Aorta (tissue), 5 donors: ENCODE data around the gene TRIM72. TPM values are rescaled to one million over a fixed set of nuclear protein-coding genes. Genes with fewer than 3 reads are reported as not detected.

Experiments
- ATAC-seq: fragments of 200-7000 bp; cut with Tn5 transposase; one replicate; pipeline ENCODE4 v1.9.1; 2022; ENCODE audit warnings: moderate library complexity; ENCODE audit not compliant: low FRiP score
- DNase-seq, 2 donors: peaks; one replicate each; pipeline ENCODE4 v3.0.0-alpha.2; 2020
- H3K27ac ChIP-seq, 2 donors: one replicate each; pipeline ENCODE4 v1.5.1; 2013; ENCODE audit warnings: low read length in 2 of 2, mild to moderate bottlenecking in 2 of 2, moderate library complexity in 2 of 2, control low read depth in 1 of 2, inconsistent platforms in 1 of 2, low read depth in 1 of 2
- H3K27me3 ChIP-seq, 2 donors: one replicate each; pipeline ENCODE4 v1.6.1; 2013; ENCODE audit warnings: control low read depth in 1 of 2, low read length in 1 of 2, mild to moderate bottlenecking in 1 of 2, moderate library complexity in 1 of 2; ENCODE audit not compliant: insufficient read depth in 2 of 2, control insufficient read depth in 1 of 2
- H3K36me3 ChIP-seq, 2 donors: one replicate each; pipeline ENCODE4 v1.6.1; 2013; ENCODE audit warnings: control low read depth in 1 of 2, low read length in 1 of 2, mild to moderate bottlenecking in 1 of 2; ENCODE audit not compliant: insufficient read depth in 2 of 2, control insufficient read depth in 1 of 2
- H3K4me1 ChIP-seq, 2 donors: one replicate each; pipeline ENCODE4 v1.6.1; 2013; ENCODE audit warnings: low read length in 2 of 2, control low read depth in 1 of 2, mild to moderate bottlenecking in 1 of 2, moderate library complexity in 1 of 2; ENCODE audit not compliant: insufficient read depth in 2 of 2, control insufficient read depth in 1 of 2
- H3K4me3 ChIP-seq, 2 donors: one replicate each; pipeline ENCODE4 v1.5.1; 2013; ENCODE audit warnings: low read length in 2 of 2, control low read depth in 1 of 2, mild to moderate bottlenecking in 1 of 2
- H3K9me3 ChIP-seq: one replicate; pipeline ENCODE4 v1.6.1; 2013; ENCODE audit warnings: mild to moderate bottlenecking, low read length; ENCODE audit not compliant: control insufficient read depth
- WGBS, 2 donors: extraction: QIAGEN DNeasy Blood & Tissue Kit; methylation state at CpG; one replicate each; pipeline ENCODE4 v1.1.7; 2013; 5-methylcytosine and 5-hydroxymethylcytosine counted together
- intact Hi-C, 2 donors: fragments of 100-400 bp; cut with DNase I; formaldehyde crosslinking; loops; one replicate each; pipeline versions ENCODE4 v1.14.2 to v1.15.0; 2022
- polyA plus RNA-seq, 2 donors: library from polyadenylated mRNA; stranded (reverse); fragments of 200-250 nt; gene quantifications; one replicate each; pipeline ENCODE4 v1.2.3, GENCODE V29; 2013
- total RNA-seq, 2 donors: library from RNA; stranded (reverse); fragmentation: NEBNext Ultra II Directional; extraction: Animal tissue kit (Norgen Biotek cat#: 25700); gene quantifications; one replicate each; pipeline ENCODE4 v1.2.1, GENCODE V29; 2021
- donor health status: healthy with polysubstance abuse.
- donor health status: Bipolar disorder and iron deficiency.
- donor health status: DM: no; HTN: no; CAD: no.
- donor health status: DM: no; HTN: no; CAD: no.
- donor health status: DM: yes; HTN: yes; CAD: no.

TRIM72 gene
- total and polyA plus RNA-seq, 4 donors: 0.05 to 0.24 TPM; not detected in 2

DNA sequence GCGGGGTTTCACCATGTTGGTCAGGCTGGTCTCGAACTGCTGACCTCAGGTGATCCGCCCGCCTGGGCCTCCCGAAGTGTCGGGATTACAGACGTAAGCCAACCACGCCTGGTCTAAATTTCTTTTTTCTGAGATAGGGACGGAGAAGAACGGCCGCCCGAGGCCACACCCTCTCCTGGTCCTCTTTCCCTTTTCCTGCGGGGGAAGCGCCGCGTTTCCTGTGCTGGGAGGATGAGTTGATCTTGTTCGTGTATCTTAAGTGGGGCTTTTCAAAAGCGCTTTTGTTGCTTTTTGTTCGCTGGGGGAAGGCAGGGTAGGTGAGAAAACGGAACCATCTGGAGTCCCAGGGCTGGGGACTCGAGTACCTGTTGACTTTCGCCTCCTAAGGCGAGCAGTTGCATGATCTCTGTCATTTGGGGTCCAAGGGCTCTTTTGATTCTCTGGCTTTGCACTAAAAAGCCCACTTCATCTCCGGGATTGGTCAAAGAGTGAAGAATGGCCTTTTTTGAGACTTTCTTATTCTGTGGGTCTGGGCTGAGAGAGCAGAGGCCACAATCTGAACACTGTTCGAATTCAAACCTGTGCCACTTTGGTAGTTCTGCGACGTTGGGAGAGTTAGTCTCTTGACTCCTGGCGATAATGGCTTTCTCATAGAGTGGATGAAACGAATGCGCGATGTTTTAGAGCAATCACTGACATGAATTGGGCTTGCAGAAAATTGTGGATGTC is 32.7 kb upstream of the TRIM72 start:
- intact Hi-C loops: loop anchor here (5.0 to 10.0 kb wide), 2 partner anchors 264 to 686 kb away; partner anchors contain the start of gene ZNF843 (in 2 of the 2)
- 6% methylated on average over 31 of the region's 31 CpGs for WGBS, 2 donors
- Histone ChIP-seq H3K4me3 (peak overlapping the region; percentile 45 to 85), H3K9me3 (no peaks in the 10 kb centered on the region), H3K36me3 (peaks cover 7 to 8% of the 10 kb centered on the region in 2 donors), H3K4me1 (peaks cover 0 to 5% of the 10 kb centered on the region in 2 donors), H3K27me3 (peaks cover 0 to 2% of the 10 kb centered on the region in 2 donors), H3K27ac (no peak overlapping the region)
- no peak for ATAC-seq
- DNase-seq: peak; percentile 62 to 82

DNA sequence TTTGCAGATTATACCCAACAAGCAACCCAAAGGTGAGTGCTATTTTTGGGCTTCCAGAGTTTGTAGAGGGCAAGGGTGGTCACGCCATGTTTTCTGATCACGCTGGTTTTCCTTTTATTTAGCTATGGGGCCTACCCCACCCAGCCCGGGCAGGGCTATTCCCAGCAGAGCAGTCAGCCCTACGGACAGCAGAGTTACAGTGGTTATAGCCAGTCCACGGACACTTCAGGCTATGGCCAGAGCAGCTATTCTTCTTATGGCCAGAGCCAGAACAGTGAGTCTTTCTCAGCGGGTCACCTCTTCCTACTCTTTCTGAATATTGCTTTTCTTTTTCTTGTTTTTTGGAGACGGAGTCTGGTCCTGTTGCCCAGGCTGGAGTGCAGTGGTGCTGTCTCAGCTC is 31.5 kb upstream of the TRIM72 start:
- Histone ChIP-seq H3K4me3 (no peak overlapping the region), H3K4me1 (peaks cover 0 to 5% of the 10 kb centered on the region in 2 donors), H3K36me3 (peaks cover 10% of the 10 kb centered on the region in 2 donors), H3K27ac (no peak overlapping the region), H3K27me3 (peaks cover 0 to 2% of the 10 kb centered on the region in 2 donors), H3K9me3 (no peaks in the 10 kb centered on the region)
- DNase-seq (no peak), ATAC-seq (no peak)
- intact Hi-C loops: loop anchor here (5.0 to 10.0 kb wide), 2 partner anchors 262 to 685 kb away; partner anchors contain the start of gene ZNF843 (in 2 of the 2)
- 11 to 20% methylated on average over 7 of the region's 7 CpGs for WGBS, 2 donors

DNA sequence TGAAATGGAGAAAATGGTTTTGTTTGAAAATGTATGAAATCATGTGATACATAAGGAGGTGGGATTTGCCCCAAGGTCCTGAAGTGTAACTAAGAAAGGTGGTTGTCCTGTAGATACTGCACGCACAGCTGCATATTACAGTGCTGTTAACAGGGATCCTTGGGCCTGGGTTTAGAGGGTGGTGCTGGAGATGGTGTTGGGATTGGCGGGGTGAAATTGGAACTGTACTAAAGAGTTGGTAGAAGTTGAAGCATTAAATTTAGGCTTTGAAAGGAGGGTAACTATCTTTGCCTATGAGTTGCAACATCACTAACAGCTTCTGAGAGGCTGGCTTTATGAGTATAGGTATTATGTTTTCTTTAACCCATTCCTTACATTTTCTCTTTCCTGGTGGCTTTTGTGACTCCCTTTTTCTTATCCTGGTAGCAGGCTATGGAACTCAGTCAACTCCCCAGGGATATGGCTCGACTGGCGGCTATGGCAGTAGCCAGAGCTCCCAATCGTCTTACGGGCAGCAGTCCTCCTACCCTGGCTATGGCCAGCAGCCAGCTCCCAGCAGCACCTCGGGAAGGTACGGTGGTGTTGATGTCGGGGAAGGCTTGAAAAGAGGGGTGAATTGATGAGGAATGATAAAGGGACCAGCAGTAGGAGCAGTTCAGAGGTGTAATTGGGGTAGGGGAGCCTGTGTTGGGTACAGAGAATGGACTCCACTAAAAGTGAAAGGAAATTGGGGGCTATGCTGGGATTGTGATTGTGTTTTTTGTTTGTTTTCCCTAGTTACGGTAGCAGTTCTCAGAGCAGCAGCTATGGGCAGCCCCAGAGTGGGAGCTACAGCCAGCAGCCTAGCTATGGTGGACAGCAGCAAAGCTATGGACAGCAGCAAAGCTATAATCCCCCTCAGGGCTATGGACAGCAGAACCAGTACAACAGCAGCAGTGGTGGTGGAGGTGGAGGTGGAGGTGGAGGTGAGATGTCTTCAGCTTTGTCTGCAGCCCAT is 30.2 kb upstream of the TRIM72 start:
- Histone ChIP-seq H3K4me3 (no peak overlapping the region), H3K9me3 (no peaks in the 10 kb centered on the region), H3K36me3 (peaks cover 10% of the 10 kb centered on the region in 2 donors), H3K27ac (no peak overlapping the region), H3K27me3 (peaks cover 0 to 2% of the 10 kb centered on the region in 2 donors), H3K4me1 (peaks cover 0 to 5% of the 10 kb centered on the region in 2 donors)
- DNase-seq (no peak), ATAC-seq (no peak)
- 49 to 51% methylated on average over 10 of the region's 10 CpGs for WGBS, 2 donors
- intact Hi-C loops: loop anchor here (5.0 to 10.0 kb wide), 2 partner anchors 261 to 684 kb away; partner anchors contain the start of gene ZNF843 (in 2 of the 2)

DNA sequence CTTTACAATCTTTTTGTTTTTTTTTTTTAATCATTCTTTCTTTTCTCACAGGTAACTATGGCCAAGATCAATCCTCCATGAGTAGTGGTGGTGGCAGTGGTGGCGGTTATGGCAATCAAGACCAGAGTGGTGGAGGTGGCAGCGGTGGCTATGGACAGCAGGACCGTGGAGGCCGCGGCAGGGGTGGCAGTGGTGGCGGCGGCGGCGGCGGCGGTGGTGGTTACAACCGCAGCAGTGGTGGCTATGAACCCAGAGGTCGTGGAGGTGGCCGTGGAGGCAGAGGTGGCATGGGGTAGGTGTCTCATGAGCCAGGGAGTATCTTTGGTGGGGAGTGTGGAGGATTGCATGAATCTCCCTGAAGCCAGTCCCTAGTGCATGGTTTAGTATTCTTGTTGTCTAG is 29.0 kb upstream of the TRIM72 start:
- DNase-seq (no peak), ATAC-seq (no peak)
- H3K4me1 ChIP-seq: peaks cover 0 to 5% of the 10 kb centered on the region in 2 donors
- H3K27me3 ChIP-seq: peaks cover 0 to 2% of the 10 kb centered on the region in 2 donors
- H3K27ac ChIP-seq: no peak overlapping the region
- intact Hi-C loops: loop anchor here (5.0 to 10.0 kb wide), 2 partner anchors 260 to 682 kb away; partner anchors contain the start of gene ZNF843 (in 2 of the 2)
- peaks cover 12 to 13% of the 10 kb centered on the region in 2 donors for H3K36me3 ChIP-seq
- H3K4me3 ChIP-seq: no peak overlapping the region
- no peaks in the 10 kb centered on the region for H3K9me3 ChIP-seq
- 92 to 94% methylated on average over 14 of the region's 14 CpGs for WGBS, 2 donors

DNA sequence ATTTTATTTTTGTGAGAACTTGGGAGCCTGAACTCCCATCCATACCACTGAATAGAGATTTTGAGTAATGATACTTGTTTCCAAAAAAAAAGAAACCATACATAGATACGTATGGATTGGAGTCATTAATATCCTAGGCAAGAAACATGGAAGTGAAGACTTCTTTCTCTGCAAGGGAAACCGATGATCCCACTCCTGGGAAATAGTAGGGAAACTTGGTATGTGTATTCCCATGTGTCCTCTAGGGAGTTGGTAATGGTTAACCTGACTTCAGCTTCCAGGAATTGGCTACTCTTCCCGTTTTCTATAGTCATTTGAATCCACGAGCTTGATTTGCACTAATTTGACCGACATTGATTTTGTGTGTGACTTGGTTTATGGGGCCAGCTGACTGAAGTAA is 28.6 kb upstream of the TRIM72 start:
- H3K4me3 ChIP-seq: no peak overlapping the region
- peaks cover 13 to 17% of the 10 kb centered on the region in 2 donors for H3K36me3 ChIP-seq
- ATAC-seq: no peak
- WGBS, 2 donors: 58 to 60% methylated on average over 5 of the region's 5 CpGs
- no peak overlapping the region for H3K27ac ChIP-seq
- intact Hi-C loops: loop anchor here (10.0 kb wide), 1 partner anchor 259 kb away; the partner anchor contains the start of gene ZNF843 (in 2 of the 2)
- peaks cover 0 to 5% of the 10 kb centered on the region in 2 donors for H3K4me1 ChIP-seq
- H3K9me3 ChIP-seq: no peaks in the 10 kb centered on the region
- H3K27me3 ChIP-seq: no peaks in the 10 kb centered on the region
- DNase-seq: no peak

DNA sequence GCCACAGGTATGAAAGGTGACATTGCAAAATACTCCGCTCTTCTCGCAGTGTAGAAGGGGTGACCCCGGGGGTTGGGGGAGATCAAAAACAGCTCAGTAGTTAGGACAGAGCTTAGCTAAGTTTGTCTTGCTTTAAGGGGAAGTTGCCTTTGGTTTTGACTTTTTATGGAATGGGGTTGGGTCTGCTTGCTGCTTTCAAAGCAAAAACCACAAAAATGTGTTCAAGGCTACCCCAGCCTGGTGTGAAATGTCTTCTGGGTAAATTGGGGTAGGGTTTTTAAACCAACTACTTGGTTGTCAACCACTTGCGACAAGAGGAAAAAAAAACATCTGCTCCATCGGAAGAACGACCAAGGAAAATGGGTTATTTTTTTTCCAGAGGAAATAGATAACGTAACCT is 27.7 kb upstream of the TRIM72 start:
- 74 to 76% methylated on average over 7 of the region's 7 CpGs for WGBS, 2 donors
- peaks cover 0 to 5% of the 10 kb centered on the region in 2 donors for H3K4me1 ChIP-seq

DNA sequence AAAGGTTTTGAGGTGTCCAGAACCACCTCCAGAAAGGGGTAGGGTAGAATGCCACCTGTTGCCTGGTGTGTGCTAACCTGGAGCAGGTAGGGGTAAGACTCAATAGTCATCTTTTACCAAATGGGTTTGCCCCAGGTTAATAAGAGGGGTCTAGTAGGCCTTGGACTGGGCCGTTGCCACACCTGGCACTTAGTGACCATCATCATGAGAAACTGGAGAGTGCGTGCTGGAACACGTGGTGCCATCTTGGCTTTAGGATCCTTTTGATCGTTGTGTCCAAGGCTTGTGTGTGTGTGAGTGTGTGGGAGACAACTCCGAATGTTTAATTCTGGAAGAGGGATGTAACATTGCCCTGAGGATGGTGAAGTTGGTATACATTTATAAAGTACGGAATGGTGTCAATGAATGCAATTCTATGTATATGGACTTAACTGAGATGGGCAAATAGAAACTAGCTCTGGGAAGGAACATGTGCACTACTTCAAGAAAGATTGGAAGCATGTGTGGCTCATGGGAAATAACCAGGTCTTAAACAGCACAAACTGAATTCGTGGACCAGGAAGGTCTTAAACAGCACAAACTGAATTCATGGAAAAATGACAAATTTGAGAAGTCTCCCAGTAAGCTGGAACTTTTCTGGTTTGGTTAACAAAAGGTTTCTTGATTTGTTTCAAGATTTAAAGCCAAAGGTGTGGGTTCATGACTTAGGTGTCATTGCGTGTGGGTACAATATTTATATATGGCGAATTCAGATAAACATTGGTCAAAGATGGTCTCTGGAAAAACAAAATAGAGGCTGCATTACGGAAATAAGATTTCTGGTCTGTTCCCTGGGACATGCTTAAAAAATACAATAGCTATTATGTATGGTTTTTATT is 26.8 kb upstream of the TRIM72 start:
- DNase-seq (peak in 1 of 2 donors; percentile 14), ATAC-seq (no peak)
- H3K4me1 ChIP-seq: peaks cover 0 to 5% of the 10 kb centered on the region in 2 donors
- intact Hi-C loops: loop anchor here (10.0 kb wide), 1 partner anchor 258 kb away; the partner anchor contains the start of gene ZNF843 (in 2 of the 2)
- H3K27me3 ChIP-seq: no peaks in the 10 kb centered on the region
- peaks cover 18 to 25% of the 10 kb centered on the region in 2 donors for H3K36me3 ChIP-seq
- H3K27ac ChIP-seq: no peak overlapping the region
- no peaks in the 10 kb centered on the region for H3K9me3 ChIP-seq
- WGBS, 2 donors: 75 to 76% methylated on average over 10 of the region's 10 CpGs
- no peak overlapping the region for H3K4me3 ChIP-seq

More for the DNA sequence above, 27.7 kb upstream of the TRIM72 start:
- DNase-seq (no peak), ATAC-seq (no peak)
- H3K27me3 ChIP-seq: no peaks in the 10 kb centered on the region
- H3K36me3 ChIP-seq: peaks cover 18 to 23% of the 10 kb centered on the region in 2 donors
- intact Hi-C loops: loop anchor here (10.0 kb wide), 1 partner anchor 259 kb away; the partner anchor contains the start of gene ZNF843 (in 2 of the 2)
- no peak overlapping the region for H3K4me3 ChIP-seq
- H3K9me3 ChIP-seq: no peaks in the 10 kb centered on the region
- no peak overlapping the region for H3K27ac ChIP-seq
